Activated naive CD4-positive, alpha-beta T cell (primary cell): Measurements from ENCODE around the gene GADD45B.
A peak's percentile ranks its signal among the peaks of the same experiment; 100 is the strongest.
"Not testable (repeated sequence)": the region's sequence is repeated elsewhere in the genome, so short reads cannot be mapped to it uniquely, and the experiment has no call there.

Experiments used
- DNase-seq, 4 experiments: peaks; one replicate each; lab custom pipeline; 2025; lab: John Stamatoyannopoulos, UW

The GADD45B gene

DNA sequence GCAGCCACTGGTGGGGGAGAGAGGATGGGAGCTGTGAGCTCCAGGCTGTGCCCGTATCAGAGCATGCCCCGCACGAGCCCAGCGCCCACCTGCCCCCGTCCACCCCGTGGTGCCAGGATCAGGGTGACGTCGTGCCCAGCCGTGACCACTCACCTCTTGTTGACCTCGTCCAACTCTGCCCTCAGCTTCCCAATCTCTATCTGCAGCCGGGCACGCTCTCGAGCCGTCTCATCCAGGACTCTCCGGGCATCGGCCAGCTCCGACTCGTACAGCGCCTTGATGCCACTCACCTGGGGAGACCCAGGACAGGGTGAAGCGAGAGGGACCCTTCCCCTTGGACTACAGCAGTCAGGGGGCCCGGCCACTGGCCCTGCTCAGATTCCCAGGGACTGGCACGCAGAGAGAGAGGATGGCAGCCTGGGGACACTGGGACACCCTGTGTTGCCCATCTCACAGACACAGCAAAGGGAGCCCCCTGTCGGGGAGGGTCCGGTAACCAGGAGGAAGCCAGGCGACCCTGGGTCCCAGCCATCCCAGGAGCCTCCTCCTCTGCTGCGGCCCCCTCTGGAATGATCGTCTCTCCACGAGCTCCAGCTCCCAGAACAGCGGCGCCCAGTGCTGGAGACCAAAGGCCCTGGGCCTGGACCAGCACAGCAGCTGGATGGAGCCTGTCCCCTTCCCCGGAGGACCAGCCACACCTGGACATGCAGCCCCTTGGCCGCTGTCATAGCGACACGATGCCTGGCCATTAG, 31.5 kb upstream of the GADD45B start:
- DNase-seq: no peak

DNA sequence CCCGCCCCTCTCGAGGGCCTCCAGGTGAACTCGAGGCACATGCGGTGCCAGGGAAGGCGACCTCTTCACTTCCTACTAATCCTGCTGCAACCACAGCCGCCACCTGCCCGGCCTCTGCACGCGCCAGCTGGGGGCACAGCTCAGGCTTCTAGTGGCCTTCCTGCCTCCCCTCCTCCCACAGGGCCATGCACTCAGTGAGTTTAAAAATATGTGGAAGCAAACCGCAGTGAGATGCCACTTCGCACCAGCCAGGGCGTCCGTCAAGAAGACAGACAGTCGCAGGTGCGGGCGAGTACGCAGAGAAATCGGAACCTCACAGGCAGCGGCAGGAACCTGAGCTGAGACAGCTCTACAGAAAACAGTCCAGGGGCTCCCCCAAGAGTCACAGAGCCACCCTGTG, 29.5 kb upstream of the GADD45B start:
- DNase-seq: peak in 1 of 4 experiments; percentile 21

DNA sequence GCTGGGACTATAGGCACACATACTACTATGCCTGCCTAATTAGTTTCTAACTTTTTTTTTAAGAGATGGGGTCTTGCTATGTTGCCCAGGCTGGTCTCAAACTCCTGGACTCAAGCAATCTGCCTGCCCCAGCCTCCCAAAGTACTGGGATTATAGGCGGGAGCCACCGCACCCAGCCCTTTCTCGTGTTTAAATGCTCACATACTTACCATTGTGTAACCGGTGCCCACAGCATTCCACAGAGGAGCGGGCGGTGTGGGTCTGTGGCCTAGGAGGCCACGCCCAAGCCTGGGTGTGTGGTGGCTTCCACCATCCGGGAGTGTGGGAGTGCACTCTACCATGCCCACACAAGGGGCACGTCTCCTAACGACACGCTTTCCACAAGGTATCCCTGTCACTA, 26.9 kb upstream of the GADD45B start:
- DNase-seq: no peak

DNA sequence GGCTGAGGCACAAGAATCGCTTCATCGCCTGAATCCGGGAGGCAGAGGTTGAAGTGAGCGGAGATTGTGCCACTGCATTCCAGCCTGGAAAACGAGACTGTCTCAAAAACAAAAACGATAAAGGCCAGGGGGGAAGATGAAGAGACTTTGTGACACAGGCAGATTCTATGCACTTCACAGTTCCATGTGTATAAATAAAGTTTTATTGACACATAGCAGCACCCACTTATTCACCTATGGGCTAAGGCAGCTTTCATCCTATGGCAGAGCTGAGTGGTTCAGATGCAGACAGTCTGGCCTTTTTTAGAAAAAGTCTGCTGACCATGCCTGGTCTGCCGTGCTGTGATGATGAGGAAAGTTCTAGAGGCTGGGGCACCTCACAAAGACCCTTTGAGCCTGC, 24.8 kb upstream of the GADD45B start:
- DNase-seq: no peak

DNA sequence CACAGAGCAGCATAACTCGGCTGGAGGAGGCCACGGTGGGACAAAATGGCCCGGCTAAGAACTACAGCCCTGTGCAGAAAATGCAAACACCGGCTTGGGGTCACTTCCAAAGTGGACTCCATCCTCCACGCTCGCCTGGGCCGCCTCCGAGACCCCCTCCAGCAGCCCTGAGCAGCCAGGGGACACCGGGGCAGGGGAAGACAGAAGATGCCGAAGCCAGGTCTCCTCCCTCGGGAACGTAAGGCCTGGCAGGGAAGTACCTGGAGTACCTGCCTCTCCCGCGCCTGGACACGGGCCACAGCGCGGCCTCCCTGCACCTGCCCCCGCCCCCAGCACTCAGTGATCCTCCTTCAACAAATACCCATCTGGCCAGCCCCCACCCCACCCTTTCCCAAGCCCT, 24.2 kb upstream of the GADD45B start:
- DNase-seq: no peak

DNA sequence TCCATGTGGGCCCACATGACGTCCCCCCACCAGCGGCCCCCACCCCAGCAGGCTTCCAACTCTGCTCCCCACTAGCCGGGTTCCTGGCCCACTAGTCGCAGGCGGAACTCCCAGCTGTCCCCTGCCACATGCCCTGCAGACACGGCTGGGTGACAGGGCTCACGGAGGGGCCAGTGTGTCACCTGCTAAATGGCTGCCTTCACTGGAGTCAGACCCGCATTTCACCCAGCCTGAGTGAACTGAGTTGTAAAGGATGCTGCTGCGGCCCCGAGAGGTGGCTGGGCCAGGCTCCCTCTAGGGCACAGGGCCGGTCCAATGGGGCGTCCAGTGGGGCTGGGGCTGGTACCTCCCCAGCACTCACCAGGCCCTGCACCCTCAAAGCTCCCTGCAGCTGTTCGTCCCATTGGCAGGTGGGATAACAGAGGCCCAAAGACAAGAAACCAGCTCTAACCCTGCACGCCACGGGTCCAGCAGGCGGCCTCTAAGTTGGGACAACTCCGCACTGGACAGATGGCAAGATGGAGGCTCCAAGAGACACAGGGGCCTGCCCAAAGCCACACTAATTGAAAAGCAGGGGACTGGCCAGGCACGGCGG, 22.4 kb upstream of the GADD45B start:
- no peak for DNase-seq

DNA sequence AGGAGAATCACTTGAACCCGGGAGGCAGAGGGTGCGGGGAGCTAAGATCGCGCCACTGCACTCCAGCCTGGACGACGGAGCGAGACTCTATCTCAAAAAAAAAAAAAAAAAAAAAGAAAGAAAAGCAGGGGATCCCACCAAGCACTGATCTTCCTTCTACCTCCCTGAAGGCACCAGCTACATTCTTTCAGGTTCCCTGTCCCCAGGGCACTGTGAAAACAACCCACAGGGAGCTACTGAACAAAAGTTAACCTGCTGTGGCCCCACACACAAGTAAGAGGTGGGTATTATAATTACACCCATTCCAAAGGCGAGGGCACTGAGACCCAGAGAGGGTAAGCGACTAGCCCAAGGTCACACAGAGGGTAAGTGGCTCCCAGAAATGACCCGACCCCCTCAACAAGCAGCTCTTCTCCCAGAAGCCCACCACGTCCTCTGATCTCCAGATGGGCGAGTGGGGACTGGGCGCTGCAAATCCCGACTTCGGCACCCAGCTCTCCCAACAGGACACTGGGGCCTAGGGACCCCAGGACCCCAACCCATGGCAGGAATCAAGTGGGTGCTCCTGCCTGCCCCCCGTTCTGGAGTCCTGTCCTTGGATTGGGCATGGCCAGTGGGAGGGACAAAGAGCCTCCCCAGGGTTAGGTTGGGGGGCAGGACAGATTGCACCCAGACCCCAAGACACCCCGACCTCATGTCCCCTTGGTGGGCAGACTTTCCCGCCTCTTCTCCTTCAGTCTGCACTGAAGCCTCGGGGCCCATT, 21.5 kb upstream of the GADD45B start:
- no peak for DNase-seq

DNA sequence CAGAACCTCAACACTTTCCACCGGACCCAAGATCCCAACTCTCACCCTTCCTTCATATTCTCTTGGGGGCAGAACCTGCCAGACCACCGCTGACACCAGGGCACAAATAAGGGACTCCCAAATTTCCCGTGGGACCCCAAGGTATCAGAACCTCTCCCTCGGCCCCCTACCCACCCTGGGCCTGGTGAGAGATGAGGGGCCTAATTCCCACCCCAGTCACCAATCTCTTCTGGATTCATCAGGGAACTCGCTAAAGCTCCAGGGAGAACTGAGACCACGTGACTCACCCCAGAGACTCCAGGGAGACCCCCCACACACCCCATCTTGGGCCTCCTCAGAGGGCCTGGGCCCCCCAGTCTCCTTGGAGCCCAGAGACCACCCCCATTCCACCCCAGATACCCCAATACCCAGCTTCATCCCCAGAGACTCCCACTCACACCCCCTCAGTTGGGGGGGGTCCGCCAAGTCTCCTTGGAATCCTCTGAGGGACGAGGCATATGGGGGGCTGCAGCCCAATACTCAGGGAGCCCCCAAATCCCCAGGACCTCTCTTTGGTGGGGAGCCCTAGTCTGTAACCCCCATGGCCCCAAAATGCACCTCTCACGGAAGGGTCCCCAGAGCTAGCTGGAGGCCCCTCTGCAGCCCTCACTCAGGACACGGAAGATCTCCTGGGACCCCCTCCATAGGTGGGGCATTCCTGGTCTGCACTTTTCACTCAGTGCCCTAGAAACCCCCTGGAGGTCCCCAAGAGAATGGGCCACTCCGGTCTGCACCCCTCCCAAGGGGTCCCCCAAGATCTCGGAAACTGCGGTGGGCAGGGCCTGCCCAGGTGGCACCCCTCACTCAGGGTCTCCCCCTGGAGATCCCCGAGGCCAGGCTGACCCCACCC, 20.7 kb upstream of the GADD45B start:
- DNase-seq: no peak

DNA sequence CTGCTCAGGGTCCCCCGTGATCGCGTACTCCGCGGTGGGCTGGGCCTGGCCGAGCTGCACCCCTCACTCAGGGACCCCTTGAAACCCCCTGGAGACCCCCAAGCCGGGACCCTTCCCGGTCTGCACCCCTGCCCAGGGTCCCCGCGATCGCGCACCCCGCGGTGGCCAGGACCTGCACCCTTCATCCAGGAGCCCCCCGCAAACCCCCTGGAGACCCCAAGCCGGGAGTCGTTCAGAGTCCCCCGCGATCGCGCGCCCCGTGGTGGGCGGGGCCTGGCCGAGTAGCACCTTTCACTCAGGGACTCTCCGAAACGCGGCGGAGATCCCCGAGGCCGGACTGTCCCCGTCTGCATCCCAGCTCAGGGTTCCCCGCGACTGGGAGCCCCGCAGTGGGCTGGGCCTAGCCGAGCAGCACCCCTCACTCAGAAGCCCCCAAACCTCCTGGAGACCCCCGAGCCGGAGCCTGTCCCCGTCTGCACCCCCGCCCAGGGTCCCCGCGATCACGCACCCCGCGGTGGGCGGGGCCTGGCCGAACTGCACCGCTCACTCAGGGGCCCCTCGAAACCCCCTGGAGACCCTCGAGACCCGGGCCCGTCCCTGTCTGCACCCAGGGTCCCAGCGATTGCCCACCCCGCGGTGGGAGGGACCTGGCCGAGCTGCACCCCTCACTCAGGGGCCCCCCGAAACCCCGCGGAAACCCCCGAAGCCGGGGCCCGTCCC, 19.9 kb upstream of the GADD45B start:
- peak in 3 of 4 experiments; percentile 8 to 44 (median 12) for DNase-seq

DNA sequence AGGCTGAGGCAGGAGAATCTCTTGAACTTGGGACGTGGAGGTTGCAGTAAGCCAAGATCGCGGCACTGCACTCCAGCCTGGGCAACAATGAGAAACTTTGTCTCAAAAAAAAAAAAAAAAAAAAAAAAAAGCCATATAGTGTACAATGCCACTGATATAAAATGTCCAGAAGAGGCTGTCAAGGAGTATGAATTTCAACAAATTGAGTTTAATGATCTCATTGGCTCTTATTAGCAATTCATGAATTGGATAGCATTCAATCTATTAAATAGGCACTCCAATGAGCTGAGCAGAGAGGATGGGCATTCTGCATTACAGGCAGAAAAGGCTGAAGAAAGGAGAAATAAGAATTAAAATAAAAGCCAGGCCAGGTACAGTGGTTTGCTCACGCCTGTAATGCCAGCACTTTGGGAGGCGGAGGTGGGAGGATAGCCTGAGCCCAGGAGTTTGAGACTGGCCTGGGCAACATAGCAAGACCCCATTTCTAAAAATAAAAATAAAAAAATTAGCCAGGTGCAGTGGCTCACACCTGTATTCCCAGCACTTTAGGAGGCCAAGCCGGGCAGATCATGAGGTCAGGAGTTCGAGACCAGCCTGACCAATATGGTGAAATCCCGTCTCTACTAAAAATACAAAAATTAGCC, 18.4 kb upstream of the GADD45B start:
- no peak for DNase-seq

DNA sequence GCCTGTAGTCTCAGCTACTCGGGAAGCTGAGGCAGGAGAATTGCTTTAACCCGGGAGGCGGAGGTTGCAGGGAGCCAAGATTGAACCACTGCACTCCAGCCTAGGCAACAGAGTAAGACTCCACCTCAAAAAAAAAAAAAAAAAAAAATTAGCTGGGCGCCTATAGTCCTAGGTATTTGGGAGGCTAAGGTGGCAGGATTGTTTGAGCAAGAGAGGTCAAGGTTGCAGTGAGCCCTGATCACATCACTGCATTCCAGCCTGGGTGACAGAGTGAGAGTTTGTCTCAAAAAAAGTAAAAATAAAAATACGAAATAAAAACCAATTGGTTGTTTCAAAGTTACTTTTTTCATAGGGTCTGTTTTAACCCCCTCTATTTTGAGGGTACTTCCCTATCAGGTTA, 17.9 kb upstream of the GADD45B start:
- DNase-seq: no peak

DNA sequence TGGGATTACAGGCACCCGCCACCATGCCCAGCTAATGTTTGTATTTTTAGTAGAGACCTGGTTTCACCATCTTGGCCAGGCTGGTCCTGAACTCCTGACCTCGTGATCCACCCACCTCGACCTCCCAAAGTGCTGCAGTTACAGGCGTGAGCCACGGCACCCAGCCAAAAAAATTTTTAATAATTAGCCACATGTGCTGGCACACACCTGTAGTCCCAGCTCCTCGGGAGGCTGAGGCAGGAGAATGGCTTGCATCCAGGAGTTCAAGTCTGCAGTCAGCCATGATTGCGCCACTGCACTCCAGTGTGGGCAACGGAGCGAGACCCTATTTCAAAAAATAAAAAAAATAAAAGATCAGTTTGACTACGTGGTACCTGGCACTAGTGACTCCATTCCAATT, 17.2 kb upstream of the GADD45B start:
- DNase-seq: not testable (repeated sequence)

DNA sequence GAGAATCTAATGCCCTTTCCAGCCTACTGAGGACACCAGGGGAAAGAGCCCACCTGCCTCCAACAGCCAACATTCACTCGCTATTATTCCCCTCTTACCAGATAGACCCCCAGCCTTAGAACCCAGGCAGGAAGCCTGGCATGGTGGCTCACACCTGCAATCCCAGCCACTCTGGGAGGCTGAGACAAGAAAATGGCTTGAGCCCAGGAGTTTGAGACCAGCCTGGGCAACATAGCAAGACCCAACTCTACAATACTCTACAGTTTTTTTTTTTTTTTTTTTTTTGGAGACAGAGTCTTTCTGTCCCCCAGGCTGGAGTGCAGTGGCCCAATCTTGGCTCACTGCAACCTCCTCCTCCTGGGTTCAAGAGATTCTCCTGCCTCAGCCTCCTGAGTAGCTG, 15.7 kb upstream of the GADD45B start:
- DNase-seq: no peak

DNA sequence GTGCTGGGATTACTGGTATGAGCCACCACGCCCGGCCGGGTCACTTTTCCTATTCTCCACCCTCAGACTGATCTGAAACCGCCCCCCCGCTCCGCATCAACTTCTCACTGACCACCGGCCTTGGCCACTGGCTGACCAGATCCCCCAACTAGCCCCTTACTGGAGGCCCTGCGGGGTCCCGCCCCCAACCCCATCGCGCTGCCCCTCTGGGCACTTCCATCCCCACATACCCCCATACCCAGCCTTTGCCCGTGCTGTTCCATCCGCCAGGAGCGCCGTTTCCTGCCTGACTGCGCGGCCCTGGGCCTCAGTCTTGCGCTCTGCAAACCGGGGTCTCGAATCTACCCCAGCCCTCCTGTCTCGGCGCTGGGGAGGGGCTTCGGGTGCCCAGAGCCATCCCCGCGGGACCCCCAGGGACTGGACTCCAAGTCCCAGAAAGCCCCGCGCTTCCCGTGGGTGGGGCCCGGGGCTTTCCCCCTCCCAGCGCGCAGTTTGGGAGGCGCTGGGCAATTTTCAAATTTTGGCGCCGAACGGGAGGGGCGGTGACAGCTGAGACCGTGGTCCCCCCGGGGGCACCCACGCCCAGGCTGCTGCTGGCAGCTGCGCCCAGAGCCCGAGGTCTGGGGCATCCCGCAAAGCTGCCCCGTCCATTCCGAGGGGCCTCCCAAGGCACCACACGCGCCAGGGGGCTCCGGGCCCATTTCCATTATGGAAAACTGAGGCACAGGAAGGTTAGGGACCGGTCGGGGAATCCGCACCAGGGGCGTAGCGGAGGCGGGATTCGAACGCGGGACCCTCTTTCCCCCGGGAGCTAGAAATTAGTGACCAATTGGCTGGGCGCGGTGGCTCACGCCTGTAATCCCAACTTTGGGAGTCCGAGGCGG, 13.9 kb upstream of the GADD45B start:
- DNase-seq: peak in 3 of 4 experiments; percentile 6 to 35 (median 12)

DNA sequence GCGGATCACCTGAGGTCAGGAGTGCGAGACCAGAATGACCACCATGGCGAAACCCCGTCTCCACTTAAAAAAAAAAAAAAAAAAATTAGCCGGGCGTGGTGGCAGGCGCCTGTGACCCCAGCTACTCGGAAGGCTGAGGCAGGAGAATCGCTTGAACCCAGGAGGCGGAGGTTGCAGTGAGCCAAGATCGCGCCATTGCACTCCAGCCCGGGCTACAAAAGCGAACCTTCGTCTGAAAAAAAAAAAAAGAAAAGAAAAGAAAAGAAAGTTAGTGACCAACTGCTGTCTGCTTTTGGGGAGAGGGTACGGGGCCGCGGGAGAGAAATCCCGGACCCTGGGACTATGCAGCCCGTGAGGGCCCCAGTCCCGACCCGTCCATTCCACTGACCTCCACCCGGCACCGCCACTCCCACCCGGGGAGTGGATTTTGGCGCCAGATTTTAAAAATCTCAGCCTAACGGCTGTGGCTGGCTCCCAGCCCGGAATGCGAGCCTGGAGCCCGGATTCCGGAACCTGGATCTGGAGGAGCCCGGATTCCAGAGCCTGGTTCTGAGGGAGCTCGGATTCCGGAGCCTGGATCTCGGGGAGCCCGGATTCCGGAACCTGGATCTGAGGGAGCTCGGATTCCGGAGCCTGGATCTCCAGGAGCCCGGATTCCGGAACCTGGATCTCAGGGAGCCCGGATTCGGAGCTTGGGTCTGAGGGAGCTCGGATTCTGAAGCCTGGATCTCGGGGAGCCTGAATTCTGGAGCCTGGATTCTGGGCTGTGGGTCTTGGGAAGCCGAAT, 13.1 kb upstream of the GADD45B start:
- DNase-seq: no peak

DNA sequence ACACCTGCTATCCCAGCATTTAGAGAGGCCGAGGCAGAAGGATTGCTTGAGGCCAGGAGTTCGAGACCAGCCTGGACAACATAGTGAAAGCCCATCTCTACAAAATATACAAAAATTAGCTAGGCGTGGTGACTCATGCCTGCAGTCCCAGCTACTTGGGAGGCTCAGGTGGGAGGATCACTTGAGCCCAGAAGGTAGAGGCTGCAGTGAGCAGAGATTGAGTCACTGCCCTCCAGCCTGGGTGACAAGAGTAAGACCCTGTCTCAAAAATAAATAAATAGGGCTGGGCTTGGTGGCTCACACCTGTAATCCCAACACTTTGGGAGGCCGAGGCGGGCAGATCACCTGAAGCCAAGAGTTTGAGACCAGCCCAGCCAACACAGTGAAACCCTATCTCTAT, 12.2 kb upstream of the GADD45B start:
- DNase-seq: not testable (repeated sequence)

DNA sequence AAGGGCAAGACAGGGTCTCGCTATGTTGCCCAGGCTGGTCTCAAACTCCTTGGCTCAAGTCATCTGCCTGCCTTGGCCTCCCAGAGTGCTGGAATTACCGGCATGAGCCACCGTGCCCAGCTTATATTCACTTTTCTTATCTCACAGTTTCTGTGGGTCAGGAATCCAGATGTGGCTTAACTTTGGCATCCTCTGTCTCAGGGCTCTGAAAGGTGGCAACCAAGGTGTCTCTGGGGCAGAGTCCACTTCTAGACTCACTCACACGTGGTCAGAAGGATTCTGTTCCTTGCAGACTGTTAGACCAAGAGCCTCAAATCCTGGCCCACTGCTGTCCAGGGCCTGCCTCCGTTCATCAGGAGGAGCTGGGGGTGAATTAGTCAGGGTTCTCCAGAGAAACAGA, 11.5 kb upstream of the GADD45B start:
- no peak for DNase-seq

DNA sequence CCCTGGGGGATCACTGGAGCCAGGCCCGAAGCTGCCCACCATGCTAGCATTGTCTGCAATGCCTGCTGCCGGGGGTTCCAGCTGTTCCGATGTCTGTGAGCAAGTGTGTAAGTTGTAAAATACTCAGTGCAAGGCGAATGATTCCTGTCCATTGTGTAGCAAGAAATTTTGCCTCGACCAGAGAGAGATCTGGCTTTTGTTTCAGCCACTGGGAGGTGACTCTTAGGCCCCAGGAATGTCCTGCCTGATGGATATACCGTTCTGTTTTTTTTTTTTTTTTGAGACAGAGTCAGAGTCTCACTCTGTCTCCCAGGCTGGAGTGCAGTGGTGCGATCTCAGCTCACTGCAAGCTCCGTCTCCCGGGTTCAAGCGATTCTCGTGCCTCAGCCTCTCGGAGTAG, 7.3 kb upstream of the GADD45B start:
- DNase-seq: no peak
